GM21717 (cell line): ENCODE data around the gene TTC31.
"Not testable (repeated sequence)": the region's sequence is repeated elsewhere in the genome, so short reads cannot be mapped to it uniquely, and the experiment has no call there.

ENCODE experiments used
- ATAC-seq: cut with Tn5 transposase; IDR thresholded peaks from one replicate; pipeline ENCODE4 v1.9.1; 2021; ENCODE audit warnings: mild to moderate bottlenecking, moderate library complexity; ENCODE audit not compliant: unreplicated experiment

TTC31 gene

GRCh38 chr2:74457129-74457548 lies 25.7 kb upstream of the TTC31 start:
- no peak for ATAC-seq

- ATAC-seq = peak; percentile 33
Measured at GRCh38 chr2:74457549-74458131, 25.2 kb upstream of the TTC31 start.

GRCh38 chr2:74458132-74458937 lies 24.5 kb upstream of the TTC31 start, which contains the start of gene WBP1:
TSS of gene WBP1 (plus strand) at chr2:74458438. CDS start at chr2:74458603, 165 bp downstream.
- peak; percentile 81 for ATAC-seq

GRCh38 chr2:74458938-74459363 lies 23.9 kb upstream of the TTC31 start:
- no peak for ATAC-seq

GRCh38 chr2:74459503-74460118 lies 23.3 kb upstream of the TTC31 start:
- not testable (repeated sequence) for ATAC-seq

- ATAC-seq = not testable (repeated sequence)
Measured at GRCh38 chr2:74460187-74460586, 22.7 kb upstream of the TTC31 start.

- no peak for ATAC-seq
Measured at GRCh38 chr2:74461187-74462053, 21.5 kb upstream of the TTC31 start.

- ATAC-seq = no peak
Measured at GRCh38 chr2:74462054-74462785, 20.7 kb upstream of the TTC31 start.

- ATAC-seq = no peak
Measured at GRCh38 chr2:74462786-74463105, 20.1 kb upstream of the TTC31 start.

- no peak for ATAC-seq
Measured at GRCh38 chr2:74464406-74464805, 18.5 kb upstream of the TTC31 start.

- ATAC-seq = not testable (repeated sequence)
Measured at GRCh38 chr2:74470742-74471141, 12.1 kb upstream of the TTC31 start.

GRCh38 chr2:74471332-74472065 lies 11.4 kb upstream of the TTC31 start:
- no peak for ATAC-seq

GRCh38 chr2:74472086-74472944 lies 10.6 kb upstream of the TTC31 start, which contains the start of gene MRPL53:
TSS of gene MRPL53 (minus strand) at chr2:74472680. CDS start at chr2:74472660, 20 bp downstream.
- ATAC-seq = peak; percentile 78

GRCh38 chr2:74472945-74473258 lies 10.0 kb upstream of the TTC31 start:
- no peak for ATAC-seq

- ATAC-seq = no peak
Measured at GRCh38 chr2:74474481-74474880, 8.4 kb upstream of the TTC31 start.

- ATAC-seq = no peak
Measured at GRCh38 chr2:74474899-74475298, 8.0 kb upstream of the TTC31 start.

GRCh38 chr2:74481431-74481830 lies 1.4 kb upstream of the TTC31 start:
- no peak for ATAC-seq

GRCh38 chr2:74481961-74482800 lies 700 bp upstream of the TTC31 start:
- ATAC-seq = peak; percentile 36
